Muscle of back (tissue), 11 donors: Measurements from ENCODE around the gene KAZN. TPM values are rescaled to one million over a fixed set of nuclear protein-coding genes. Genes with fewer than 3 reads are reported as not detected.
A peak's percentile ranks its signal among the peaks of the same experiment; 100 is the strongest.

Experiments used
- DNase-seq, 3 donors: peaks; one replicate each; pipeline versions ENCODE4 v3.0.0 to v3.0.0-alpha.2; 2013
- polyA plus RNA-seq, 10 donors: library from polyadenylated mRNA; unstranded; fragments of 120-200 nt; gene quantifications; one replicate each; pipeline ENCODE4 v1.2.1, GENCODE V29; 2013; ENCODE audit not compliant: insufficient read length in 10 of 10

The KAZN gene
- polyA plus RNA-seq, 10 donors, result 10.8 to 16.9 (median 13.7) TPM

GRCh38 chr1:14642712-14643111 lies 44.2 kb downstream of the KAZN start:
- DNase-seq, result no peak

GRCh38 chr1:14646973-14647372 lies 48.5 kb downstream of the KAZN start:
- no peak for DNase-seq

DNA sequence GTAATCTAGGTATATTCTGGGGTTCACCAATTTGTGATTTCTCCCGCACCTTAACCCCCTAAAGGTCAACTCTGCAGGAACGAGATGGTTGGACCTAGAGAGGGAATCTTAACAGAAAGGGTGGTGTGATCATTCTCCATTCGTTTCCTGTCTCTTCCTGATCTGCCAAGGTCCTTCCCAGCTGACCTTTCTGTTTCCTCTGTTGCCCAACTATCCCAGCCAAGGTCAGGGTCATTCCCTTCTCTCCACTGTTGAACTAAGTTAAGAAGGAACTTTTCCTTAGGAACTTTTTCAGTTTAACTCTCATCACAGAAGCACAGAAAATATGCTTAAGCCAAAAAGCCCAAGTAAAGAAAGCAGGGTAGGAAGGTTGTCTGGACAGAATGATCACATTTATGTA lies 49.3 kb downstream of the KAZN start:
- no peak for DNase-seq

DNA sequence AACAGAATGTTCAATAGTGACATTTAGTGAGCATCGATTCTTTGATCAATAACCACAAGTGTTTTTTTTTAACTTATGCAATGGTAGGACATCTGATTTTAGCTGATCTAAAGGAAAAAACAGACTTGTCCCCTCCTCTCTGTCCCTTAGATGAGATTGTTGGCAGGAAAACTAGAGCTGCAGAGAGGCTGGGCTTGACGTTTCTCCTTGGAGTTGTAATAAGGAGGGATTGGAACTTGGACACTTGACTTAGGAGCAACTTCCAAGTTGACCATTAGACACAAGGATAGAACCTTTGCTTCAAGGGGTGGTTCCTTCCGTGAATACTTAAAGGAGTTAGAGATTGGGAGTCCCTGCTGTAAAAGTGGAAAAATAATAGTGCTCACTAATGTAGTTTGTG lies 49.9 kb downstream of the KAZN start:
- DNase-seq, result no peak

DNA sequence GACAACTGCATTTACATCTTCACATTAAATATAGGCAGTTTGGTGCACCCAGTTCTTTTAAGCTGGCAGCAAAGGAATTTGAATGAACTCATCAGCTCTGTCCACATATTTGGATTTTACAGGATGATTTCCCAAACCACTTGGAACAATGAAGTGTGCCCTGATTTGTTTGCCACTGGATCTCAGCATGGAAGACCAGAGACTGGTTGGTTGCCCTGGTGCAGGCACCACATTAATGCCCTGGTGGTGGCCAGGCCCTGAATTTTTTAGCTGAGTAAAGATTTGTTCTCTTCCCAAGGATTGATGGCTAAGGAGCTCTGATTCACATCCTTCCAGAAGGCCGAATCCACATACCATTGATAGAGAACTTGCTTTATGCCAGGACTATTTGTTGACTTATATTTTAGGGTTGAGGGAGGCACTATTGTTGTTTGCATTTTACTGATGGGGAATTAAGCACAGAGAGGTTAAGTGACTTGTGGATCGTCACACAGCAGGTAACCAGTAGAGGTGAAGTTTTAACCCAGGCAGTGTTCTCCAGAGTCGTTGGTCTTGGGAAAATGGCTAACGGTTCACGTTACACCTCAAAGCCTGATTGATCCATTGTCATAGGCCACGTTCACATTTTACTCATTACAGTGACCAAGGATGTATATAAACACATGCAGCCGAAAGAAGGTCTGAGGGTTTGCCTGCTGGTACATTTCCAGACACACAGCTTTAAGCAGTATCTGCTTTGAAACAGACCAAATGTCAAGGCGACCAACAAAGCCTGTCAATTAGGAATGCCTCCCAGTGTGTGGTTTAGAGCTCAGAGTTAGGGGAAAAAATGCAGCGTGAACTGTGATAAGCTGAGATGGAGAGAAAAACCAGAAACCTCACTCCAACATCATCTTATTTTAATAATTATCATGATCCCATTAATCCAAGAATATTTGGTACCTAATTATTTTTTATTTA lies 50.7 kb downstream of the KAZN start:
- no peak for DNase-seq

DNA sequence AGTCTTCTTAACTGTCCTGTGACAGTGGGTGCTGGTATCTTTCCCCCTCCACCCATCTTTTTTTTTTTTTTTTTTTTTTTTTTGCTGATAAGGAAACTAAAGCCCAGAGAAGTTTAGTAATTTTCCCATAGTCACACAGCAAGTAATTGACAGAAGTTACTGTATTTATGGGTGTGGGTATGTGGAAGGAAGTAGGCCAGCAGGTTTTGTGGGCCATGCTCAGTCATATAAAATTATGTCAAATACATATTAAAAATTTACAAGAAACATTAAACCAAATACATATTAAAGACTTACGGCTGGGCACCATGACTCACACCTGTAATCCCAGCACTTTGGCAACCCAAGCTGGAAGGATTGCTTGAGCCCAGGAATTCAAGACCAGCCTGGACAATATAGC lies 51.5 kb downstream of the KAZN start:
- no peak for DNase-seq

- no peak for DNase-seq
These were observed 52.5 kb downstream of the KAZN start for GRCh38 chr1:14650951-14651350.

DNA sequence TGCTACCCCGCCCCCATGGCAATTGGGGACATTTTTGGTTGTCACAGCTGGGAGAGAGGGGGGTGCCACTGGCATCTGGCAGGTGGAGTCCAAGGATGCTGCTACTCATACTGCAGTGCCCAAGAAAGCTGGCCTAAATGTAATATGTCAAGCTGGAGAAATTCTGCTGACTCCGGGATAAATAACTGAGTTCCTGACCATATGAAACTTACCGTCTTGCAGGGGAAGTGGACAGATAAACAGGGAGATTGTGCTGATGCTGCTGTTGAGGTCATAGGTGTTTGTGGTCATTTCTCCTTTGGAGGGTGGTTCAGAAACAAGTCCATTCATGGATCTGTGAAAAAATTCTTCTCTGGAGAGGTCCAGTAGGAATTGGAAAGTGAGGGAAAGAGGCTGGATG lies 54.4 kb downstream of the KAZN start:
- DNase-seq, result no peak

GRCh38 chr1:14653461-14653960 lies 55.0 kb downstream of the KAZN start:
- no peak for DNase-seq

DNA sequence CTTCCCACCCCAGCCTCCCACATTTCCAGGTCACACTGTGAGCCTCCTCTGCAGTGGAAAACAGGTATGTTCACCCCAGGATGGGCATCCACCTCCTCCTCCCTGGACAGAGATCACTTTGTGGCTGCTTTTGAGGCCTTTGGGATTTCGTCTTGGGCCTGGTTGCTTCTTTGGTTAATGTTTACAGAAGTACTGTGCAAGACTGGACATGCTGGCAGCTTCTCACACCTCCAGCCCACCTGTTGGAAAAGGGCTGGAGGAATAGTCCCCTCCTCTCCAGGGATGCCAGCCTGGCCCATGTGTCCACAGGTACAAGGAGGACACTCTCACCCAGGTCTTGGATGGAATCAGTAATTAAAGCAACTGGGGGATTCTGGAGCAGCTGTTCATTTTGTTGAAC lies 56.1 kb downstream of the KAZN start:
- no peak for DNase-seq

DNA sequence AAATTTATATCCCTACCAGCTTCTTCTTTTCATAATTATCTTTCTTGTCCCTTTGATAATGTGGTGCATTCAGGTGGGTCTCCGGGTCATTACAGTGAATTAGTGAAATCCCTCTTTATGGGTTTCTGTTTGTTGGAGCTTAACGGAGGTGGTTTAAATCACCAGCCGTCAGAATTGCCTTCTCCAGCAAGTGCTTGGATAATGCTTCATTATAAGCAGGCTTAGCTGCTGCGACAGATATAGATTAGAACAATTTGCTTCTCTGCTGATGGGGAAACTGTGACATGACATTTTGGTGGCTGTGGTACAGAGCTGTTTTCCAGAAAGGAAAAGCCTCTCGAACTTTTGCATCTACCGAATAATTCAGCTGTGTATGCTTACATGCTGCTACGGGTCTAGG lies 56.9 kb downstream of the KAZN start:
- DNase-seq, result no peak

DNA sequence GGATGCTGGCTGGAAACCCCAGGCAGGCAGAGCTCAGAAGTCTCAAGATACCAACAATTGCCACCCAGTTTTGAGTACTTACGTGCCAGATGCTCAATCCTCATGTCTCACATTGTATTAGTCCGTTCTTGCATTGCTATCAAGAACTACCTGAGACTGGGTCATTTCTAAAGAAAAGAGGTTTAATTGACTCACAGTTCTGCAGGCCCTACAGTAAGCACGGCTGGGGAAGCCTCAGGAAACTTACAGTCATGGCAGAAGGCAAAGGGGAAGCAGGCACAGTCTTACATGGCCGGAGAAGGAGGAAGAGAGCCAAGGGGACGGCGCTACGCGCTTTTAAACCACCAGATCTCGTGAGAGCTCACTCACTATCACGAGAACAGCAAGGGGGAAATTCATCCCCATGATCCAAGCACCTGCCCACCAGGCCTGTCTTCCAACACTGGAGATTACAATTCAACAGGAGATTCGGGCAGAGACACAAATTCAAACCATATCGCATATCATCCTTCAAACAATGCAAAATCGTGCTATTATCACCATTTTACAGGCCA lies 58.0 kb downstream of the KAZN start:
- no peak for DNase-seq

GRCh38 chr1:14658642-14659041 lies 60.2 kb downstream of the KAZN start:
- no peak for DNase-seq

DNA sequence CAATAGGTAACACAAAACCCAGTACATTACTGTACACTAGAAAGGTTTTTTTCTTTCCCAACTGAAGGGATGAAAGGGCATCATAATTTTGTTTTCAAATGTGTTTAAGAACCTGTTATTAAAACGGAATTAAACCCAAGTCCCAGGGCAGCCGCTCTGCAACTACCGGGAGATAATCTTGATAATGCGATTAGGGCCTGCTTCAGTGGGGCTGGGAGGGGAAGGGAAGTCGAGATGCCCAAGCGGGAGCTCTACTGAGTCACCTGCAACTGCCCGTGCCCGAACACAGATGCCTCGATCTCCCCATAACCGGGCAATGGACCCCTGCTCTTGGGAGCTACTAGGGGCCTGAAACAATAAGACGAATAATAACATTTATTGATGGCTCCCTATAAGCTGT lies 61.4 kb downstream of the KAZN start:
- no peak for DNase-seq

- no peak for DNase-seq
These were observed 62.3 kb downstream of the KAZN start for GRCh38 chr1:14660801-14661200.

DNA sequence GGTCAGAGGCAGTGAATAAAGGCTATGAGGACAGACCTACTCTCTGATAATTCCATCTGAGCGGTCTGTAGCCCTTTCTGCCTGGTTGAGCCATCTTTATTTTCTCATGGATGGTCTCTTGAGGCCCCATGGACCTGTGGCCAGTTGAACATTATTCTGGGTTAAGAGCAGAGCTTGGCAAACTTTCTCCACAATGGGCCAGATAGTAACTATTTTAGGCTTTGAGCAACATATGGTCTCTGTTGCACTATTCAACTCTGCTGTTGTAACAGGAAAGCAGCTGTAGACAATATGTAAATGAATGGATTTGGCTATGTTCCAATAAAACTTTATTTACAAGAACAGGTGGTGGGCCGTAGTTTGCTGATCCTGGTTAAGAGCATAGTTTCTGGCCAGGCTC lies 62.7 kb downstream of the KAZN start:
- DNase-seq, result peak; percentile 68 to 88 (median 68)

DNA sequence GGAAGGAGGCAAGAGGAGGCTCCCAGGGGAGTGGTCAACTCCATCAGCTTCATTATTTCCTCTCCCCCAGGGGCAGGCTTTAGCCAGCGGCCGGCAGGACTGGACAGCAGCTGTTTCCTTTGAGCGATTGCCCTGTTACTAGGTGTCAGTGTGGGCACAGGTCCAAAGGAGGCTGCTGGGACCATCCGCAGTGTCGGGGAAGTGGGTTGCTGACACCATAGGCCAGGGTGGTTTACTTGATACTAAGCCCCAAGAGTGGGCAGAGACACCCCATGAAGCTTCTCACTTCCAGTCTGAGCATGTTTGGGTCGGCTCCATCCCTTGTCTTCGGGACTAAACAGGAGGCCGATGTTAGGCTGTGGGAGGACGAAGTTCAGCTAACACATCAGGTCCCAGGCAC lies 63.6 kb downstream of the KAZN start:
- no peak for DNase-seq

GRCh38 chr1:14663773-14664172 lies 65.3 kb downstream of the KAZN start:
- no peak for DNase-seq

GRCh38 chr1:14666373-14666772 lies 67.9 kb downstream of the KAZN start:
- DNase-seq, result no peak

DNA sequence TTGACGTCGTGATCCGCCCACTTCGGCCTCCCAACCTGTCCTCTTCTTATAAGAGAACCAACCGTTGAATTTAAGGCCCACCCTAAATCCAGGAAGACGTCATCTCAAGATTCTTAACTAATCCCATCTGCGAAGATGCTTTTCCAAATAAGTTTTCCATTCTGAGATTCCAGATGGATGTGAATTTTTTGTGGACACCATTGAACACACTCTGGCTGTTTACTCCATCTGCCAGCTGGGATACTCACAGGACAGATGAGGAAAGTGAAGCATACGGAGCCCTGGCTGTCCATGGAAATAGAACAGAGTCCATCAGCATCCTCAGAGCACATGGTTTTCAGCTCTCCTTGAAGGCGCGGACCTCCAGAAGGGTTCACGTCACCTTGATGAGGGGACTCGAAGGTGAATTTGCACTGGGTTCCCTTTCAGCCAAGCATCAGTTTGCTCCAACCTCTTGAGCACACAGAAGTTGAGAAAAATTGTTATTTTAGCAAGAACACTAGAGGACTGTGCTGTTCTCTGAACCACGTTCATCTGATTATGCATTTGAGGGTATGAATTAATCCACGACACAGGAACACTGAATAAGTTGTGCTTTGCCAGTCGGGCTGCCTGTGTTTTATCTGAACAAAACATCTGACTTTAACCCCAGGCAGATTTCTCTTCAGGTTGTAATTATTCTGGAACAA lies 68.6 kb downstream of the KAZN start:
- peak in 2 of 3 donors; percentile 20 to 53 for DNase-seq

DNA sequence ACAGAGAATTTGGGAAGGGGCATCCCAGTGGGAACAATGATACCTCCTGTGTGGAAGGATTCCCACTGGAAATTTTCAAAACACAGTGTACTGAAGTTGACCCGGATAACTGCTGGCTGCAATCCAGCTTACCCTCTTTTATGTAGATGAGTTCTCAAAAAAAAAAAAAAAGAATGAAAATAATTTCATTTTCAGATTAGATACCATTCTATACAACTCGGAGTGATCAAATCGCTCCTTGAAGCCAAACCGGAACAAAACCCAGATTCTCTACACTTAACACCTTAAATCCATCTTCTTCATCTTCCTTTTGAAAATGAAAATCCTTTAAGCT lies 69.1 kb downstream of the KAZN start:
- no peak for DNase-seq

- no peak for DNase-seq
These were observed 70.1 kb downstream of the KAZN start for GRCh38 chr1:14668538-14668937.

DNA sequence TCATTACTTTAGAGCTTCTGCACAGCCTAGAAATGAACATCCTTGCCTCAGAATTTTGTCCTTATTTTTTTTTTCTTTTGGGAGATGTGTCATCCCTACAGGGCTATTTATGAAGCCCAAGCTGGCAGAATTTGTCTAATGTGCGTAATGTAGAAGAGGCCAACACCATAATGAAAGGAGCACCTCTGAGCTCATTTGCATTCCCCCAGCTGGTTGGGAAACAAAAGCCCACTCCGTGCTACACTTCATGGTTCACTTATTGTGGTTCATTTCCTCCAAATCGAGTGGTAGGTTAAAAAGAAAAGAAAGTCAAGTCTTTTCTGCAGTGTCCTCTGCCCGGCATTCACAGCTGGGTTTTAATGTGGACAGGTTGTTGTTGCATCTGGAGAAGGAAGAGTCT lies 73.5 kb downstream of the KAZN start:
- DNase-seq, result no peak
